GM23338 (cell line): ENCODE results near the gene ANG. TPM values are rescaled to one million over a fixed set of nuclear protein-coding genes. Genes with fewer than 3 reads are reported as not detected.

Source experiments
- ATAC-seq: fragments of 200-7000 bp; cut with Tn5 transposase; 3 replicates; pipeline ENCODE4 v1.9.1; 2020
- DNase-seq: peaks from one replicate; pipeline ENCODE4 v3.0.0-alpha.2; 2015; ENCODE audit warnings: low spot score
- H2AFZ ChIP-seq: fragments of 200-600 bp; sonication (generic); 2 replicates; pipeline ENCODE4 v1.8.0; 2016; ENCODE audit warnings: antibody characterized with exemption, mild to moderate bottlenecking, moderate library complexity
- H3F3A ChIP-seq: fragments of 200-600 bp; sonication (generic); replicated peaks from 2 replicates; pipeline ENCODE4 v1.8.0; 2017; ENCODE audit warnings: antibody characterized with exemption, mixed run types, low read depth
- H3K27ac ChIP-seq: fragments of 200-600 bp; sonication (generic); 2 replicates; pipeline ENCODE4 v1.6.1; 2016; ENCODE audit warnings: low read depth
- H3K27me3 ChIP-seq: fragments of 200-600 bp; sonication (generic); 2 replicates; pipeline ENCODE4 v1.8.0; 2016; ENCODE audit warnings: mild to moderate bottlenecking, mixed run types, moderate library complexity; ENCODE audit not compliant: insufficient read depth
- H3K36me3 ChIP-seq: fragments of 200-600 bp; sonication (generic); 2 replicates; pipeline ENCODE4 v1.8.0; 2016; ENCODE audit warnings: mild to moderate bottlenecking; ENCODE audit not compliant: insufficient read depth
- H3K4me1 ChIP-seq: fragments of 200-600 bp; sonication (generic); 2 replicates; pipeline ENCODE4 v1.8.0; 2016; ENCODE audit warnings: mild to moderate bottlenecking, moderate library complexity; ENCODE audit not compliant: insufficient read depth
- H3K4me2 ChIP-seq: fragments of 200-600 bp; sonication (generic); 2 replicates; pipeline ENCODE4 v1.7.1; 2017; ENCODE audit warnings: mixed run types
- H3K4me3 ChIP-seq: fragments of 200-600 bp; sonication (generic); 2 replicates; pipeline ENCODE4 v1.6.1; 2016; ENCODE audit warnings: mixed run types
- H3K79me2 ChIP-seq: fragments of 200-600 bp; sonication (generic); replicated peaks from 2 replicates; pipeline ENCODE4 v1.8.0; 2017; ENCODE audit warnings: mild to moderate bottlenecking; ENCODE audit not compliant: insufficient read depth
- H3K9me2 ChIP-seq: fragments of 200-600 bp; sonication (generic); 2 replicates; pipeline ENCODE4 v1.8.0; 2017; ENCODE audit not compliant: insufficient read depth
- H4K20me1 ChIP-seq: fragments of 200-600 bp; sonication (generic); replicated peaks from 2 replicates; pipeline ENCODE4 v1.8.0; 2017; ENCODE audit warnings: mild to moderate bottlenecking; ENCODE audit not compliant: insufficient read depth
- H3K27ac Mint-ChIP-seq: 2 replicates; pipeline ENCODE4 v1.8.0; 2020; ENCODE audit warnings: inconsistent platforms, mild to moderate bottlenecking, moderate library complexity, mixed read lengths
- H3K27me3 Mint-ChIP-seq: 3 replicates; pipeline ENCODE4 v1.8.0; 2022; ENCODE audit warnings: low read depth, mild to moderate bottlenecking, moderate library complexity, mixed read lengths, inconsistent platforms; ENCODE audit not compliant: insufficient read depth, poor library complexity
- H3K36me3 Mint-ChIP-seq: 3 replicates; pipeline ENCODE4 v1.8.0; 2021; ENCODE audit warnings: low read depth, mild to moderate bottlenecking, inconsistent platforms, moderate library complexity, mixed read lengths
- H3K4me1 Mint-ChIP-seq: 3 replicates; pipeline ENCODE4 v1.8.0; 2020; ENCODE audit warnings: mild to moderate bottlenecking, inconsistent platforms, mixed read lengths
- H3K4me3 Mint-ChIP-seq: 3 replicates; pipeline ENCODE4 v1.8.0; 2021; ENCODE audit warnings: moderate library complexity, mild to moderate bottlenecking, inconsistent platforms, mixed read lengths
- H3K9me3 Mint-ChIP-seq: 3 replicates; pipeline ENCODE4 v1.8.0; 2020; ENCODE audit warnings: moderate library complexity, mild to moderate bottlenecking, inconsistent platforms, mixed read lengths
- CREB1 ChIP-seq: fragments of 250-450 bp; sonication (Bioruptor Pico); IDR thresholded peaks from 2 replicates; pipeline ENCODE4 v1.5.0; 2020; ENCODE audit warnings: low read depth, mild to moderate bottlenecking, moderate library complexity
- CTCF ChIP-seq, 2 experiments: fragments of 200-600 bp in 1 of 2; sonication (generic) in 1 of 2; conservative IDR thresholded peaks; 2 replicates each; pipeline versions ENCODE4 v1.5.1 to v1.6.1; 2016 to 2017; ENCODE audit warnings: antibody characterized with exemption in 2 of 2, low read depth in 2 of 2, mild to moderate bottlenecking in 2 of 2, moderate library complexity in 1 of 2
- ETS1 ChIP-seq: IDR thresholded peaks from 2 replicates; pipeline ENCODE4 v1.6.1; 2016; ENCODE audit warnings: antibody characterized with exemption
- EZH2 ChIP-seq: fragments of 200-600 bp; sonication (generic); IDR thresholded peaks from one replicate; pipeline ENCODE4 v1.8.0; 2017; ENCODE audit warnings: antibody characterized with exemption, mild to moderate bottlenecking, low read depth; ENCODE audit not compliant: unreplicated experiment
- EZH2phosphoT487 ChIP-seq: fragments of 200-600 bp; sonication (generic); IDR thresholded peaks from one replicate; pipeline ENCODE4 v1.8.1; 2018; ENCODE audit warnings: antibody characterized with exemption; ENCODE audit not compliant: unreplicated experiment
- JUNB ChIP-seq: IDR thresholded peaks from one replicate; pipeline ENCODE4 v1.6.1; 2016; ENCODE audit warnings: antibody characterized with exemption; ENCODE audit not compliant: unreplicated experiment
- NANOG ChIP-seq: IDR thresholded peaks from 2 replicates; pipeline ENCODE4 v1.6.1; 2016; ENCODE audit warnings: antibody characterized with exemption, borderline replicate concordance
- POLR2AphosphoS5 ChIP-seq: IDR thresholded peaks from 2 replicates; pipeline ENCODE4 v1.6.1; 2016; ENCODE audit warnings: antibody characterized with exemption, low read depth
- REST ChIP-seq: IDR thresholded peaks from one replicate; pipeline ENCODE4 v1.6.1; 2018; ENCODE audit warnings: antibody characterized with exemption; ENCODE audit not compliant: unreplicated experiment
- STAT1 ChIP-seq: IDR thresholded peaks from one replicate; pipeline ENCODE4 v1.6.1; 2016; ENCODE audit warnings: antibody characterized with exemption; ENCODE audit not compliant: unreplicated experiment
- ZNF114 ChIP-seq: fragments of 250-450 bp; sonication (Bioruptor Pico); IDR thresholded peaks from 2 replicates; pipeline ENCODE4 v1.5.0; 2020; ENCODE audit warnings: mild to moderate bottlenecking, moderate library complexity
- ZNF331 ChIP-seq: fragments of 250-450 bp; sonication (Bioruptor Pico); IDR thresholded peaks from 2 replicates; pipeline ENCODE4 v1.5.0; 2020; ENCODE audit warnings: low read depth, mild to moderate bottlenecking, moderate library complexity
- ZNF462 ChIP-seq: fragments of 250-450 bp; sonication (Bioruptor Pico); IDR thresholded peaks from 2 replicates; pipeline ENCODE4 v1.5.0; 2020; ENCODE audit warnings: mild to moderate bottlenecking, moderate library complexity
- polyA plus RNA-seq: library from polyadenylated mRNA; unstranded; fragments of >200 nt; fragmentation: Nextera tagmentation; extraction: Ambion mirVana; gene quantifications from 2 replicates; pipeline ENCODE4 v1.2.1, GENCODE V29; 2016
- total RNA-seq: library from RNA; depleted of rRNA; stranded (reverse); fragments of >200 nt; shearing (Covaris generic); gene quantifications from 2 replicates; pipeline ENCODE4 v1.2.3, GENCODE V29; 2014

The ANG gene
- total and polyA plus RNA-seq, 2 experiments from 2014 or later, result 2.3 to 3.7 TPM

DNA sequence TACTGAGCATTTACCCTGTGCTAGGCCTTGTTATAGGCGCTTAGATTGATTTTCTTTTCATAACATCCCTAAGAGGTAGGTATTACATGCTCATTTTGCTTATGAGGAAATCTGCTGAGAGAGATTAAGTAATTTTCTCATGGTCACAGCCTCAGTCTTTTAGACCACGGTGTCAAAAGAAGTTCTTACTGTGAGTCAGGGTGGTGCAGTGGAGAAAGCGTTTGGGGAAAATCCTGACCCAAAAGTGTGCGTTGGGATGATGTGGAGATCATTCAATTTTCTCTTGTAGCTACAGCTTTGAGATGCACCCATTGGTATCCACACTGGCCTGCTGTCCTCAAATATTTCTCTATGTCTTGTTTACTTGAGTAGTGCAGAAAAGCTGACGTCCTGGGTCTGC lies 8.2 kb downstream of the ANG start:
- Histone ChIP-seq H3K4me1 (no peaks in the 10 kb centered on the region), H3K4me2 (no peak overlapping the region), H3K27ac (no peak overlapping the region), H3K9me2 (no peaks in the 10 kb centered on the region), H3F3A (no peaks in the 10 kb centered on the region), H3K4me3 (no peak overlapping the region), H3K36me3 (no peaks in the 10 kb centered on the region), H3K27me3 (no peaks in the 10 kb centered on the region), H3K79me2 (no peaks in the 10 kb centered on the region), H4K20me1 (no peaks in the 10 kb centered on the region), H2AFZ (no peak overlapping the region)
- Mint-ChIP-seq H3K27ac (peak overlapping the region; percentile 91; the same call in 1 of the 2 replicates), H3K36me3 (peaks cover 71% of the 10 kb centered on the region), H3K4me1 (peaks cover 21% of the 10 kb centered on the region), H3K27me3 (peaks cover 8% of the 10 kb centered on the region), H3K9me3 (no peaks in the 10 kb centered on the region), H3K4me3 (no peak overlapping the region)
- ATAC-seq (no peak), DNase-seq (no peak)
- no peak for TF ChIP-seq REST
- TF ChIP-seq EZH2, result no peak
- TF ChIP-seq EZH2phosphoT487, result no peak
- TF ChIP-seq JUNB, result no peak
- no peak for TF ChIP-seq CREB1
- TF ChIP-seq STAT1, result no peak
- TF ChIP-seq ETS1, result no peak
- TF ChIP-seq NANOG, result no peak
- no peak for TF ChIP-seq ZNF114 (CRISPR knock-in tag)
- TF ChIP-seq CTCF (conservative IDR thresholded peaks at IDR 0.05; ENCODE audit: low read depth in 2 of 2), result no peak
- TF ChIP-seq ZNF331, result no peak
- no peak for TF ChIP-seq ZNF462 (CRISPR knock-in tag)
- TF ChIP-seq POLR2AphosphoS5, result no peak
